Dedifferentiated amniotic fluid mesenchymal stem cell (primary cell): ENCODE measurements around the gene LCK.

Experiments used
- DNase-seq: peaks from one replicate; pipeline ENCODE4 v3.0.0-alpha.2; 2016; ENCODE audit errors: extremely low spot score

Gene LCK

GRCh38 chr1:32318127-32318869 is 67.2 kb downstream of the LCK start:
- no peak for DNase-seq

GRCh38 chr1:32321712-32322291 is 70.7 kb downstream of the LCK start:
- DNase-seq, result no peak

GRCh38 chr1:32327204-32327603 is 76.1 kb downstream of the LCK start:
- DNase-seq, result no peak

GRCh38 chr1:32329931-32330466 is 78.9 kb downstream of the LCK start:
- DNase-seq, result no peak

GRCh38 chr1:32330558-32331151 is 79.6 kb downstream of the LCK start:
- no peak for DNase-seq

- no peak for DNase-seq
These were observed 80.5 kb downstream of the LCK start for GRCh38 chr1:32331549-32331948.

GRCh38 chr1:32332290-32333079 is 81.4 kb downstream of the LCK start:
- no peak for DNase-seq

GRCh38 chr1:32333251-32333963 is 82.3 kb downstream of the LCK start:
- DNase-seq, result no peak

- DNase-seq, result no peak
These were observed 83.3 kb downstream of the LCK start for GRCh38 chr1:32334274-32334861.

- no peak for DNase-seq
These were observed 83.9 kb downstream of the LCK start for GRCh38 chr1:32334864-32335534.

- no peak for DNase-seq
These were observed 84.4 kb downstream of the LCK start for GRCh38 chr1:32335535-32335789.
